OCI-LY1 (cell line): ENCODE data around the gene SMYD3.

Experiments
- H2AFZ ChIP-seq: fragments of 200-600 bp; sonication (generic), shearing (Covaris generic); 2 replicates; pipeline ENCODE4 v1.6.0; 2014; ENCODE audit warnings: antibody characterized with exemption, mild to moderate bottlenecking, low read length
- H3F3A ChIP-seq: fragments of 200-600 bp; sonication (generic), shearing (Covaris generic); 2 replicates; pipeline ENCODE4 v1.6.0; 2014; ENCODE audit warnings: mild to moderate bottlenecking, antibody characterized with exemption, low read length, moderate library complexity; ENCODE audit not compliant: insufficient read depth
- H3K27ac ChIP-seq: fragments of 200-600 bp; sonication (generic); 2 replicates; pipeline ENCODE4 v1.5.1; 2014; ENCODE audit warnings: low read length, mixed run types, mild to moderate bottlenecking, low read depth; ENCODE audit not compliant: poor library complexity, severe bottlenecking
- H3K27me3 ChIP-seq: fragments of 200-600 bp; sonication (generic); 2 replicates; pipeline ENCODE4 v1.6.0; 2014; ENCODE audit warnings: antibody characterized with exemption, mild to moderate bottlenecking, low read length, moderate library complexity; ENCODE audit not compliant: insufficient read depth
- H3K36me3 ChIP-seq: fragments of 200-600 bp; sonication (generic); 2 replicates; pipeline ENCODE4 v1.6.1; 2014; ENCODE audit warnings: mild to moderate bottlenecking, antibody characterized with exemption, low read length, moderate library complexity, mixed read lengths; ENCODE audit not compliant: insufficient read depth
- H3K4me1 ChIP-seq: fragments of 200-600 bp; sonication (generic); 2 replicates; pipeline ENCODE4 v1.5.1; 2014; ENCODE audit warnings: mild to moderate bottlenecking, low read length, moderate library complexity; ENCODE audit not compliant: insufficient read depth, severe bottlenecking
- H3K4me2 ChIP-seq: fragments of 200-600 bp; sonication (generic), shearing (Covaris generic); 2 replicates; pipeline ENCODE4 v1.6.1; 2014; ENCODE audit warnings: low read length
- H3K4me3 ChIP-seq: fragments of 200-600 bp; sonication (generic); 2 replicates; pipeline ENCODE4 v1.5.1; 2014; ENCODE audit warnings: low read length, low read depth, mild to moderate bottlenecking, mixed read lengths; ENCODE audit not compliant: poor library complexity, severe bottlenecking
- H3K79me2 ChIP-seq: fragments of 200-600 bp; shearing (Covaris generic); 2 replicates; pipeline ENCODE4 v1.6.1; 2016; ENCODE audit warnings: mixed run types, low read length, mixed read lengths; ENCODE audit not compliant: insufficient read depth
- H3K9ac ChIP-seq: fragments of 200-600 bp; sonication (generic), shearing (Covaris generic); 2 replicates; pipeline ENCODE4 v1.6.1; 2014; ENCODE audit warnings: mild to moderate bottlenecking, low read length, mixed read lengths
- H3K9me2 ChIP-seq: fragments of 200-600 bp; sonication (generic), shearing (Covaris generic); 2 replicates; pipeline ENCODE4 v1.6.1; 2014; ENCODE audit warnings: low read depth, mild to moderate bottlenecking, low read length, mixed read lengths
- H3K9me3 ChIP-seq: fragments of 200-600 bp; shearing (Covaris generic); 2 replicates; pipeline ENCODE4 v1.6.1; 2014; ENCODE audit warnings: low read length, mixed read lengths
- H4K20me1 ChIP-seq: fragments of 200-600 bp; sonication (generic), shearing (Covaris generic); 2 replicates; pipeline ENCODE4 v1.6.0; 2016; ENCODE audit warnings: mild to moderate bottlenecking, low read length; ENCODE audit not compliant: insufficient read depth
- CTCF ChIP-seq: fragments of 200-600 bp; sonication (generic), shearing (Covaris generic); IDR thresholded peaks from 2 replicates; pipeline ENCODE4 v1.5.1; 2017; ENCODE audit warnings: mild to moderate bottlenecking, antibody characterized with exemption, low read length, moderate library complexity, mixed read lengths
- EZH2 ChIP-seq: fragments of 200-600 bp; sonication (generic), shearing (Covaris generic); IDR thresholded peaks from 2 replicates; pipeline ENCODE4 v1.8.0; 2017; ENCODE audit warnings: borderline replicate concordance, mixed run types, mild to moderate bottlenecking, antibody characterized with exemption, low read length, moderate library complexity, mixed read lengths

Gene SMYD3

DNA sequence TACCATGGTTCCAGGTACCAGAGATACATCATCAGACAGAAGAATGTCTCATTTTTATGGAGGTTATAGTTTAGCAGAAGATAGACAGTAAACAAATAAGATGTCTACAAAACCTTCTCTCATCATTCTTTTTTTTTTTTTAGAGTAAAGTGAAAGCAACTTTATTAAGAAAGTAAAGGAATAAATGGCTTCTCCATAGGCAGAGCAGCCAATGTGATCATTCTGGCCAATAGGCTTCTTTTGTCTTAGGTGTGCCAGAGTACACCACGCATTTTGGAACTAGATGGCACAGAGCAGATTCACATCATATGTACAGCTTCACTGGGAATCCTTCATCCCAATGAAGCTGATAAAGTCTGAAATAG lies 428.2 kb downstream of the SMYD3 start:
- Histone ChIP-seq H3K4me2 (no peak overlapping the region), H3K4me1 (no peaks in the 10 kb centered on the region), H3K27ac (no peak overlapping the region), H3K9me2 (no peaks in the 10 kb centered on the region), H3K9me3 (peaks cover 3% of the 10 kb centered on the region; the same call in 1 of the 2 replicates), H4K20me1 (no peaks in the 10 kb centered on the region), H3K79me2 (no peaks in the 10 kb centered on the region), H2AFZ (no peak overlapping the region), H3K27me3 (no peaks in the 10 kb centered on the region), H3K4me3 (no peak overlapping the region), H3K9ac (no peak overlapping the region), H3K36me3 (no peaks in the 10 kb centered on the region), H3F3A (no peaks in the 10 kb centered on the region)
- TF ChIP-seq EZH2: no peak
- no peak for TF ChIP-seq CTCF

DNA sequence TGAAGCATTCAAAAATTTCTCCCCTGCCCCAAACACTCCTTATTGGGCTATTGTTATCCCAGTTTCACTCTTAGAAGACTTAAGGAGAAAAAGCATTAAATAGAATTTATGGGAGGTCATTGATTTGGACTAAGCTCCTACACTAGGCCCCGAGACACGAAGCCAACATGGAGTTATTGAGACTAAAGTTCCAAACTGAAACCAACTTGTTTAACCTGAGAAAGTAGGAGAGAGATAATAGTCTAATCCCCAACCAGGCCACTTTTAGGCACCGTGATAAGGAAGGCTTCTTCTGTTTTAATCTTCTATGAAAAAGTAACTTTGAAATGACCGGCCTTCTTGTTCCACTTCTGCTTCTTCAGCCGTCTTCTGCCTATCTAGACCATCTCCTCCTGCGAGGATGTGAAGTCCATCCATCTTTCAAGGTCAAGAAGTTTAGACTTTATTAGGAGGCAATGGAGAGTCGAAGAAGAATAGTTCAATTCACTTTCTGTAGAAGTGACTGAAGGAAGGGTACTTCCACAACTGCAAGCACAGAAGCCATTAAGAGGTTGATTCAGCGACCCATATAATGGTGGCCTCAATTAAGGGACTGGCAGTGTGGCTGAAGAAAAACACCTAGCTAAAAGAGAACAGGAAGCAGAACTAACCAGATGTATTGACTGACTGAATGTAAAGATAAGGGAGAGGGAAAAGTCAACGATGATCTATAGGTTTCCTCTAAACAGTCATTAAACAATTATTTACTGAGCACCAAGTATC lies 428.8 kb downstream of the SMYD3 start:
- no peak overlapping the region for H2AFZ ChIP-seq
- no peaks in the 10 kb centered on the region for H3K36me3 ChIP-seq
- H3K9ac ChIP-seq: no peak overlapping the region
- H3K79me2 ChIP-seq: no peaks in the 10 kb centered on the region
- H3K27me3 ChIP-seq: no peaks in the 10 kb centered on the region
- no peaks in the 10 kb centered on the region for H3F3A ChIP-seq
- H4K20me1 ChIP-seq: no peaks in the 10 kb centered on the region
- H3K4me2 ChIP-seq: no peak overlapping the region
- H3K4me3 ChIP-seq: no peak overlapping the region
- H3K9me3 ChIP-seq: peaks cover under 1% of the 10 kb centered on the region; the same call in 1 of the 2 replicates
- H3K4me1 ChIP-seq: no peaks in the 10 kb centered on the region
- no peak overlapping the region for H3K27ac ChIP-seq
- no peak for TF ChIP-seq EZH2
- no peak for TF ChIP-seq CTCF
- H3K9me2 ChIP-seq: no peaks in the 10 kb centered on the region

DNA sequence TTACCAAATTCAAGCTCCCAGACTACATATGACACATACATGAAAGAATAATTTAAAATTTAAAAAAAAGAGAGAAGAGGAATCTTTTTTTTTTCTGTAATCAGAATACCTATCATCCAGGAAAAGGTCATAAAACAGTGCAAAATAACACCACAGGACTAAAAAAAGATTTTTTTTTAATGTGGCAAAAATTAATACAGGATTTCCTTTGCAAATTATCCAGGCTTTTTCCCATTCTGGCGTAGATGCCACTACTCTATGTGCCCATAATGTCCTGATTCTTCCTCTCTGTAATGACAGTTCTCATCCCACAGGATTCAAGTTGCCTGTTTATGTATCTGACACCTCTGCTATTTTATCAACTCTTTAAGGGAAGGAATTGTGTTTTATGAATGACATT lies 429.6 kb downstream of the SMYD3 start:
- no peaks in the 10 kb centered on the region for H3F3A ChIP-seq
- H3K4me2 ChIP-seq: no peak overlapping the region
- no peaks in the 10 kb centered on the region for H3K9me2 ChIP-seq
- no peak overlapping the region for H2AFZ ChIP-seq
- H3K4me3 ChIP-seq: no peak overlapping the region
- no peaks in the 10 kb centered on the region for H4K20me1 ChIP-seq
- no peak overlapping the region for H3K27ac ChIP-seq
- H3K27me3 ChIP-seq: no peaks in the 10 kb centered on the region
- H3K79me2 ChIP-seq: no peaks in the 10 kb centered on the region
- H3K4me1 ChIP-seq: no peaks in the 10 kb centered on the region
- no peaks in the 10 kb centered on the region for H3K36me3 ChIP-seq
- H3K9ac ChIP-seq: no peak overlapping the region
- TF ChIP-seq EZH2 (no peak), CTCF (no peak)
- no peaks in the 10 kb centered on the region for H3K9me3 ChIP-seq
